GM12873 (cell line): ENCODE results near the gene FLT4.

Experiments
- TF ChIP-seq, protein P1 (sequence below): IDR thresholded peaks from 2 replicates; pipeline ENCODE4 v1.5.1; 2012; ENCODE audit warnings: low read depth, mild to moderate bottlenecking, moderate library complexity, low read length, control low read depth; ENCODE audit not compliant: insufficient read depth; ENCODE audit errors: missing control alignments

The FLT4 gene

DNA sequence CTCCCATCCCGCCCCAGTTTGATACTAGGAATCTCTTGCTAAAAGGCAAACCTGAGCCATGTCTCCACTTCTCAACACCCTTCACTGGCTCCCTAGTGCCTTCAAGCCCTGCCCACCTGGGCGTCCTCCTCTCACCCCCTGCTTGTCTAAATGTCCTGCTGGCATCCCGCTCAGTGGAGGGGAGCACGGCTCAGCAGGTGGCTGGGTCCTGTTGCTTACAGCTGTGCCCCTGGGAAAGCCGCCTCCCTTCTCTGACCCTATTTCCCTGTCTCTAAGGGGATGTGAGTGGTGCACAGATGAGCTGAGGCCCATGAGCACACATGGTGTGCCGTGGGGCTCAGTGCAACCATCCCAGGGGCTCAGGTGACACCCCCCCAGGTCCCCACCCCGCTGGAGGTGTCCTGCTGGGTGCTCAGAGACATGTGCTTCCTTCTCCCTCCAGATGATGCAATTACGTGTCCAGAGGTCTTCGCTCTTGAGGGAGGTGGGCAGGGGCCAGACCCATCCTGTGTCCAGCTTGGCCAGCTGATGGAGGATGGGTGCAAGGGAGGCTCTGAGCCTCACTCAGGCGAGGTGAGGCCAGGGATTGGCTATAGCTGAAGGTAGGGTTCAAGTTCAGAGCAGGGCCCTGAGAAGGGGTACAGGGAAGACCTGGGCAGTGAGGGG lies 24.1 kb downstream of the FLT4 start:
- TF ChIP-seq, protein P1, sequence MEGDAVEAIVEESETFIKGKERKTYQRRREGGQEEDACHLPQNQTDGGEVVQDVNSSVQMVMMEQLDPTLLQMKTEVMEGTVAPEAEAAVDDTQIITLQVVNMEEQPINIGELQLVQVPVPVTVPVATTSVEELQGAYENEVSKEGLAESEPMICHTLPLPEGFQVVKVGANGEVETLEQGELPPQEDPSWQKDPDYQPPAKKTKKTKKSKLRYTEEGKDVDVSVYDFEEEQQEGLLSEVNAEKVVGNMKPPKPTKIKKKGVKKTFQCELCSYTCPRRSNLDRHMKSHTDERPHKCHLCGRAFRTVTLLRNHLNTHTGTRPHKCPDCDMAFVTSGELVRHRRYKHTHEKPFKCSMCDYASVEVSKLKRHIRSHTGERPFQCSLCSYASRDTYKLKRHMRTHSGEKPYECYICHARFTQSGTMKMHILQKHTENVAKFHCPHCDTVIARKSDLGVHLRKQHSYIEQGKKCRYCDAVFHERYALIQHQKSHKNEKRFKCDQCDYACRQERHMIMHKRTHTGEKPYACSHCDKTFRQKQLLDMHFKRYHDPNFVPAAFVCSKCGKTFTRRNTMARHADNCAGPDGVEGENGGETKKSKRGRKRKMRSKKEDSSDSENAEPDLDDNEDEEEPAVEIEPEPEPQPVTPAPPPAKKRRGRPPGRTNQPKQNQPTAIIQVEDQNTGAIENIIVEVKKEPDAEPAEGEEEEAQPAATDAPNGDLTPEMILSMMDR = no peak

DNA sequence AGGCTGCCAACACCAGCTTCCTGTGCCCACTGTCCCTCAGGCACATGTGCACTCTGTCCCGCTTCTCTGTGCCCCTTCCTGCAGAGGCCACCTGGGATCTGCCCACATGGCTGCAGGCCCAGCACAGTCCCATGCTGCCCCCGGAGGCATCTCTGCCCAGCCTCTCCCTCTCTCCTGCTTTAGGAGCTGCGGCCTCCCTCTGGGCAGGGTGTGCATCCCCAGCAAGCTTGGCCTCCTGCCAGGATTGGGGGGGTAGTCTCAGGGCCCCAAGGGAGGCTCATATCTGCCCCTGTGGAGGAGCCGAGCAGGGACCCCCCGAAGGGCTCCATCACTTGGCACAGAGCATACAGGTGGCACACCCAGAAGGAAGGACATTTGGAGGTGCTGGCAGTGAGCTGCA lies 24.8 kb downstream of the FLT4 start:
- TF ChIP-seq, protein P1 = no peak

DNA sequence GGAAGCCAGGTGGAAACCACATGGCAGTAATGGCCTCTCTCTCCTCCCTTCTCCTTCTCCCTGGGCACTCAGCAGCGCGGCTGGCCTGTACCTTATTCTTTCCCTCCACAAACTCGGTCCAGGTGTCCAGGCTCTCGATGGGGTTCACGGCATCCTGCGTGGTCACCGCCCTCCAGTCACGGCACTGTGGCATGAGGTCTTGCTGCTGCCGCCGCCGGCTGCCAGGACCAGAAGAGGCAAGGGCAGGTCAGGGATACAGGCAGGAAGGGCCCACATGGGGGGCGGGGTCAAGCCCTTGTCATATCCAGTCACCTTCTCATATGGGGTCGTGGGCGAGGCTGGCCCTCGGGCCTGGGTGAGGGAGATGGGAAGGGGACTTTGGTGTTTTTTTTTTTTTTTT lies 25.6 kb downstream of the FLT4 start:
- TF ChIP-seq, protein P1 = no peak

GRCh38 chr5:180623411-180623834 lies 26.0 kb downstream of the FLT4 start:
- TF ChIP-seq, protein P1 = no peak

DNA sequence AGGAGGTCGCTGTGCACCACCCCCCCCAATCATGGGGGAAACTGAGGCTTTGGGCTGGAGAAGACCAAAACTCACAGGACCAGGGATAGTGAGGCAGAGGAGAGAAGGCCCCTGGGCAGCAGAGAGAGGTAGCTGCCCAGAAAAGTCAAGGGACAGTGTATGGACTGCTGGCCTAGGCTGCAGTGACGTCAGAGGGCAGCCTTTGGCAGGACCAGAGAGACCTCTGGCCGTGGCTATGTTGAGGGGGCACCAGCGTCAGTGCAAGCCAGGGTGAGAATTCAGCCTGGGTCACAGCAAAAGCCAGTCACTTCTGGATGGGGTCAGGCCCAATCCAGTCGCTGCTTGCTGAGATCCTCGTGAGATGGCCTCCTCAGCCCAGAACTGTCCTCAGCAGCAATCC lies 26.5 kb downstream of the FLT4 start:
- TF ChIP-seq, protein P1 = no peak

- TF ChIP-seq, protein P1 = no peak
Measured at GRCh38 chr5:180621311-180621710, 28.1 kb downstream of the FLT4 start.

DNA sequence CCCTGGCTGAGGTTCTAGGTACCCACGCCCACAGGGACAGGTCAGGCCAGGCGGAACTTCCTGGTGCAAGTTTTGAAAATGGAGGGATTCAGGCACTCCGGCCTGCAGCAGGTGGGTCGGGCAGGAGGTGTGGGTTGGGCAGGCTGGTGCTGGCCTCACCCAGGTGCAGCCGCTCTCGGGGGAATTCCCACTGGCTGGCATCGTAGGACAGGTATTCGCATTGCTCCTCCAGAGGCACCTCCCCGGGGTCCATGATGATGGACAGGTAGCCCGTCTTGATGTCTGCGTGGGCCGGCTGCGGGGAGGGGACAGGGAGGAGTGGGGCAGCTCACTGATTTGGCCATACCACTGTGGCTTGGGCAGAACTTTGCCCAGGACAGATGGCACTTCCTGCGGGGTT lies 29.4 kb downstream of the FLT4 start:
- TF ChIP-seq, protein P1 = no peak
